Measurements from ENCODE around the gene PADI3. TPM values are rescaled to one million over a fixed set of nuclear protein-coding genes. Genes with fewer than 3 reads are reported as not detected.

The PADI3 gene
- total and polyA plus RNA-seq, 2 of the 8 experiments (the other 6 are each of a cell fraction or from before 2014, with no cell fraction given): 0.37 to 0.94 TPM

DNA sequence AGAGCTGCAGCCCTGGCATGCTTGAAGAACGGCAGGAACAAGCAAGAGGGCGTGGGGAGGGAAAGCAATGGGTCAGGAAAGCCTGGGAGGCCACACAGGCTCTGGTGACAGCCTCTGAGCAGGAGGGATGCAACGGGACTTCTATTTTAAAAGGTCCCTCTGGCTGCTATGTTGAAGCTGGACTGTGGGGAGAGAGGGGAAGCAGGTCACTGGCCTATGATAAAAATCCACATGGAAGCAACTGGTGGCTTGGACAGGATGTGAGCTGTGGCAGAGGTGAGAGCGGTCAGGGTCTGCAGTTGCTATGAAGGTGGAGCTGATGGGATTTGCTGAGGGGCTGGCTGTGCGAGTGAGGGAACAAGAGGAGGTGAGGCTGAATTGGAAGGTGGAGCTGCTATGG lies 32.8 kb upstream of the PADI3 start:
- Histone ChIP-seq H3K27ac (ENCODE audit: low read depth, low read length) (no peak overlapping the region), H3K56ac (replicated peaks; ENCODE audit: insufficient read length, low read depth, low read length) (no peak overlapping the region), H3K9me3 (ENCODE audit: insufficient read depth in 2 of 2, low read depth in 1 of 2, low read length in 1 of 2) (no peaks in the 10 kb centered on the region), H2AFZ (ENCODE audit: low read length) (no peak overlapping the region), H3K14ac (ENCODE audit: insufficient read length) (no peak overlapping the region), H2BK20ac (ENCODE audit: low read length) (no peak overlapping the region), H3K18ac (ENCODE audit: extremely low read depth, low read length) (no peak overlapping the region), H4K20me1 (replicated peaks in 1 of 2; ENCODE audit: control insufficient read depth in 1 of 2, insufficient read depth in 2 of 2, low read length in 2 of 2) (no peaks in the 10 kb centered on the region), H3K4me2 (ENCODE audit: insufficient read depth in 1 of 2, low read depth in 2 of 2, low read length in 2 of 2) (no peak overlapping the region), H3K36me3 (ENCODE audit: control insufficient read depth in 2 of 4, insufficient read depth in 4 of 4, low read length in 3 of 4) (no peaks in the 10 kb centered on the region), H3K23ac (ENCODE audit: insufficient read length) (no peak overlapping the region), H2BK5ac (ENCODE audit: low read depth, low read length) (peak overlapping the region; percentile 44; the same call in 1 of the 2 replicates), H2BK120ac (replicated peaks; ENCODE audit: low read depth, low read length) (no peak overlapping the region), H3K79me1 (ENCODE audit: low read depth, low read length) (no peaks in the 10 kb centered on the region; the same call in 1 of the 2 replicates), H4K5ac (ENCODE audit: insufficient read length, low read depth, low read length) (no peak overlapping the region), H2BK15ac (ENCODE audit: low read length) (no peak overlapping the region), H3K4ac (replicated peaks; ENCODE audit: insufficient read length, low read depth, low read length) (no peak overlapping the region), H2BK12ac (ENCODE audit: low read depth, low read length) (no peak overlapping the region), H3K79me2 (ENCODE audit: control insufficient read depth in 1 of 2, insufficient read depth in 2 of 2, low read length in 2 of 2) (no peaks in the 10 kb centered on the region), H3K9ac (replicated peaks in 1 of 4; ENCODE audit: extremely low read depth in 1 of 4, low read depth in 3 of 4, low read length in 3 of 4) (no peak overlapping the region), H2AK5ac (ENCODE audit: low read depth, low read length) (no peak overlapping the region), H3K23me2 (ENCODE audit: low read depth, low read length) (no peaks in the 10 kb centered on the region), H4K91ac (replicated peaks; ENCODE audit: insufficient read length, low read length) (no peak overlapping the region), H4K8ac (ENCODE audit: extremely low read depth, insufficient read depth, low read length) (no peak overlapping the region; the same call in 1 of the 2 replicates), H3K4me3 (ENCODE audit: extremely low read depth in 1 of 4, insufficient read depth in 2 of 4, low read depth in 3 of 4, low read length in 4 of 4) (no peak overlapping the region), H3K27me3 (replicated peaks in 1 of 4; ENCODE audit: control insufficient read depth in 3 of 4, extremely low read depth in 1 of 4, insufficient read depth in 3 of 4, low read length in 3 of 4) (peaks cover 0 to 3% (median 0%) of the 10 kb centered on the region in 4 experiments; a peak in 2 of 7 replicates), H3K4me1 (replicated peaks in 1 of 4; ENCODE audit: control insufficient read depth in 3 of 4, insufficient read depth in 4 of 4, low read length in 3 of 4) (peaks cover 0 to 14% (median 5%) of the 10 kb centered on the region in 4 experiments; a peak in 6 of 7 replicates)
- TF ChIP-seq PHF8 (conservative IDR thresholded peaks at IDR 0.05; ENCODE audit: low read depth, low read length) (no peak), SRF (IDR thresholded peaks at IDR 0.05; ENCODE audit: low read depth, low read length) (no peak), POU5F1 (IDR thresholded peaks at IDR 0.05; ENCODE audit: low read depth, low read length) (no peak), SIN3A (conservative IDR thresholded peaks at IDR 0.05 in 1 of 2, IDR thresholded peaks at IDR 0.05 in 1 of 2; ENCODE audit: low read depth in 1 of 2, low read length in 2 of 2) (no peak), SIRT6 (IDR thresholded peaks at IDR 0.05; ENCODE audit: low read length) (no peak), SP1 (IDR thresholded peaks at IDR 0.05; ENCODE audit: low read depth, low read length) (no peak), GTF2F1 (IDR thresholded peaks at IDR 0.05; ENCODE audit: borderline replicate concordance, low read depth, low read length) (no peak), NANOG (IDR thresholded peaks at IDR 0.05; ENCODE audit: insufficient read depth, low read depth, low read length, poor library complexity, severe bottlenecking) (no peak), ASH2L (IDR thresholded peaks at IDR 0.05; ENCODE audit: low read length) (no peak), EZH2 (IDR thresholded peaks at IDR 0.05; ENCODE audit: low read depth, low read length, severe bottlenecking) (no peak)
- TF ChIP-seq, protein P1, sequence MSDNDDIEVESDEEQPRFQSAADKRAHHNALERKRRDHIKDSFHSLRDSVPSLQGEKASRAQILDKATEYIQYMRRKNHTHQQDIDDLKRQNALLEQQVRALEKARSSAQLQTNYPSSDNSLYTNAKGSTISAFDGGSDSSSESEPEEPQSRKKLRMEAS (IDR thresholded peaks at IDR 0.05): no peak
- DNase-seq (ENCODE audit: low read depth in 1 of 2, low spot score in 2 of 2): no peak
- CTCF ChIA-PET (ENCODE audit: partially characterized antibody): interaction anchor here (0.5 to 1.8 kb wide), 5 partner anchors 12 to 227 kb away, joined by 3 to 11 read pairs (median 4); partner anchors contain the start of gene PADI1
- no peak for FAIRE-seq
- POLR2A ChIA-PET (ENCODE audit: partially characterized antibody): interaction anchor here (0.6 to 0.9 kb wide), 2 partner anchors 43 to 421 kb away, joined by 3 read pairs; no protein-coding TSS in a partner anchor
- WGBS, 2 experiments (ENCODE audit: extremely low coverage in 1 of 2, insufficient coverage in 1 of 2, insufficient read length in 1 of 2, insufficient replicate concordance in 2 of 2, low coverage in 1 of 2, low lambda C conversion rate in 2 of 2, missing lambda C conversion rate in 1 of 2): 85% methylated on average over 5 of the region's 5 CpGs; no CpG with 5 or more reads in 1 of the 2 experiments

Data from H1 (cell line).